ENCODE results near the gene NEK6.

NEK6 gene

GRCh38 chr9:124345751-124346281 is 88.1 kb downstream of the NEK6 start:
- no peak for DNase-seq

- no peak for DNase-seq
Observed at GRCh38 chr9:124346347-124347163, 88.8 kb downstream of the NEK6 start.

- DNase-seq: no peak
Observed at GRCh38 chr9:124347206-124347967, 89.6 kb downstream of the NEK6 start.

GRCh38 chr9:124347968-124348358 is 90.2 kb downstream of the NEK6 start:
- no peak for DNase-seq

GRCh38 chr9:124348363-124348762 is 90.6 kb downstream of the NEK6 start:
- no peak for DNase-seq

- DNase-seq: no peak
Observed at GRCh38 chr9:124348831-124349230, 91.1 kb downstream of the NEK6 start.

- DNase-seq: no peak
Observed at GRCh38 chr9:124349267-124349666, 91.5 kb downstream of the NEK6 start.

- no peak for DNase-seq
Observed at GRCh38 chr9:124349675-124350493, 92.1 kb downstream of the NEK6 start.

- no peak for DNase-seq
Observed at GRCh38 chr9:124350494-124351263, 92.9 kb downstream of the NEK6 start.

GRCh38 chr9:124351672-124352468 is 94.1 kb downstream of the NEK6 start:
- DNase-seq: no peak

GRCh38 chr9:124352616-124353015 is 94.9 kb downstream of the NEK6 start:
- DNase-seq: no peak

GRCh38 chr9:124353166-124353768 is 95.5 kb downstream of the NEK6 start:
- DNase-seq: no peak

GRCh38 chr9:124353811-124354274 is 96.1 kb downstream of the NEK6 start:
- DNase-seq: no peak

GRCh38 chr9:124354346-124355038 is 96.7 kb downstream of the NEK6 start:
- no peak for DNase-seq

- DNase-seq: no peak
Observed at GRCh38 chr9:124355039-124355940, 97.5 kb downstream of the NEK6 start.

- no peak for DNase-seq
Observed at GRCh38 chr9:124355941-124356744, 98.4 kb downstream of the NEK6 start.

- no peak for DNase-seq
Observed at GRCh38 chr9:124356745-124357390, 99.1 kb downstream of the NEK6 start.
